ENCODE data around the gene UCHL1.
"Not testable (repeated sequence)": the region's sequence is repeated elsewhere in the genome, so short reads cannot be mapped to it uniquely, and the experiment has no call there.

The UCHL1 gene

GRCh38 chr4:41305476-41305875 lies 48.7 kb downstream of the UCHL1 start:
- Histone ChIP-seq H3K27me3 (ENCODE audit: insufficient read depth, poor library complexity, severe bottlenecking) (no peaks in the 10 kb centered on the region), H3K27ac (replicated peaks) (no peak overlapping the region), H3K4me3 (replicated peaks; ENCODE audit: insufficient read depth, low read length) (no peak overlapping the region)
- DNase-seq (ENCODE audit: low read depth in 1 of 2, low spot score in 1 of 2): no peak
- TF ChIP-seq REST (IDR thresholded peaks at IDR 0.05; ENCODE audit: insufficient replicate concordance, low read depth) (no peak), POLR2AphosphoS5 (IDR thresholded peaks at IDR 0.05; ENCODE audit: low read depth) (no peak), GABPA (IDR thresholded peaks at IDR 0.05; ENCODE audit: low read depth) (no peak), SPI1 (IDR thresholded peaks at IDR 0.05; ENCODE audit: borderline replicate concordance, low read depth) (no peak), CTCF (IDR thresholded peaks at IDR 0.05; ENCODE audit: insufficient read depth, low read length) (no peak)

- Histone ChIP-seq H3K27me3 (ENCODE audit: insufficient read depth, poor library complexity, severe bottlenecking) (no peaks in the 10 kb centered on the region), H3K4me3 (replicated peaks; ENCODE audit: insufficient read depth, low read length) (no peak overlapping the region), H3K27ac (replicated peaks) (no peak overlapping the region)
- TF ChIP-seq POLR2AphosphoS5 (IDR thresholded peaks at IDR 0.05; ENCODE audit: low read depth) (no peak), REST (IDR thresholded peaks at IDR 0.05; ENCODE audit: insufficient replicate concordance, low read depth) (no peak), SPI1 (IDR thresholded peaks at IDR 0.05; ENCODE audit: borderline replicate concordance, low read depth) (no peak), GABPA (IDR thresholded peaks at IDR 0.05; ENCODE audit: low read depth) (no peak), CTCF (IDR thresholded peaks at IDR 0.05; ENCODE audit: insufficient read depth, low read length) (no peak)
- no peak for DNase-seq (ENCODE audit: low read depth in 1 of 2, low spot score in 1 of 2)
Measured at GRCh38 chr4:41307638-41308037, 50.9 kb downstream of the UCHL1 start.

GRCh38 chr4:41308398-41308797 lies 51.7 kb downstream of the UCHL1 start:
- H3K27me3 ChIP-seq (ENCODE audit: insufficient read depth, poor library complexity, severe bottlenecking): no peaks in the 10 kb centered on the region
- H3K4me3 ChIP-seq (replicated peaks; ENCODE audit: insufficient read depth, low read length): no peak overlapping the region
- H3K27ac ChIP-seq (replicated peaks): no peak overlapping the region
- DNase-seq (ENCODE audit: low read depth in 1 of 2, low spot score in 1 of 2): no peak
- TF ChIP-seq REST (IDR thresholded peaks at IDR 0.05; ENCODE audit: insufficient replicate concordance, low read depth) (no peak), POLR2AphosphoS5 (IDR thresholded peaks at IDR 0.05; ENCODE audit: low read depth) (no peak), SPI1 (IDR thresholded peaks at IDR 0.05; ENCODE audit: borderline replicate concordance, low read depth) (no peak), GABPA (IDR thresholded peaks at IDR 0.05; ENCODE audit: low read depth) (no peak), CTCF (IDR thresholded peaks at IDR 0.05; ENCODE audit: insufficient read depth, low read length) (no peak)

GRCh38 chr4:41315426-41315825 lies 58.7 kb downstream of the UCHL1 start:
- not testable (repeated sequence) for DNase-seq (ENCODE audit: low read depth in 1 of 2, low spot score in 1 of 2); H3K27me3 ChIP-seq (ENCODE audit: insufficient read depth, poor library complexity, severe bottlenecking); H3K27ac ChIP-seq (replicated peaks); H3K4me3 ChIP-seq (replicated peaks; ENCODE audit: insufficient read depth, low read length)

Data from HL-60 (cell line).